ENCODE data around the gene IGSF9. TPM values are rescaled to one million over a fixed set of nuclear protein-coding genes. Genes with fewer than 3 reads are reported as not detected.

IGSF9 gene
- total RNA-seq, 4 donors from 2014 or later: 0.29 to 6.2 (median 1.2) TPM; not detected in 1

- Histone ChIP-seq H3K36me3 (no peaks in the 10 kb centered on the region), H3K4me3 (no peak overlapping the region), H3K27me3 (no peaks in the 10 kb centered on the region), H3K4me1 (no peaks in the 10 kb centered on the region), H3K9me3 (no peaks in the 10 kb centered on the region), H3K27ac (no peak overlapping the region)
- intact Hi-C loops (cut with DNase I; ENCODE audit: low total_unique reads): no loop called here
- no peak for TF ChIP-seq CTCF (IDR thresholded peaks at IDR 0.05)
- no peak for TF ChIP-seq POLR2A (IDR thresholded peaks at IDR 0.05)
- DNase-seq: no peak
These were observed 52.5 kb downstream of the IGSF9 start for GRCh38 chr1:159892944-159893343.

GRCh38 chr1:159891275-159892157 is 53.9 kb downstream of the IGSF9 start:
- intact Hi-C loops (cut with DNase I; ENCODE audit: low total_unique reads): loop anchor here (2.0 kb wide), 1 partner anchor 55 kb away; no protein-coding TSS in a partner anchor
- DNase-seq: peak; percentile 74 to 77
- no peaks in the 10 kb centered on the region for H3K9me3 ChIP-seq
- no peaks in the 10 kb centered on the region for H3K4me1 ChIP-seq
- no peak overlapping the region for H3K27ac ChIP-seq
- TF ChIP-seq POLR2A (IDR thresholded peaks at IDR 0.05) (peak in 1 of 2 donors; percentile 11), CTCF (IDR thresholded peaks at IDR 0.05) (peak; percentile 84 to 98 (median 93))
- no peak overlapping the region for H3K4me3 ChIP-seq
- H3K27me3 ChIP-seq: no peaks in the 10 kb centered on the region
- H3K36me3 ChIP-seq: no peaks in the 10 kb centered on the region

GRCh38 chr1:159890390-159890789 is 55.0 kb downstream of the IGSF9 start:
- H3K36me3 ChIP-seq: no peaks in the 10 kb centered on the region
- no peaks in the 10 kb centered on the region for H3K9me3 ChIP-seq
- TF ChIP-seq POLR2A (IDR thresholded peaks at IDR 0.05): no peak
- no peak for TF ChIP-seq CTCF (IDR thresholded peaks at IDR 0.05)
- no peaks in the 10 kb centered on the region for H3K4me1 ChIP-seq
- H3K27ac ChIP-seq: peak overlapping the region in 1 of 2 donors; percentile 30
- DNase-seq: no peak
- no peak overlapping the region for H3K4me3 ChIP-seq
- intact Hi-C loops (cut with DNase I; ENCODE audit: low total_unique reads): loop anchor here (2.0 kb wide), 1 partner anchor 54 kb away; no protein-coding TSS in a partner anchor
- no peaks in the 10 kb centered on the region for H3K27me3 ChIP-seq

- no peaks in the 10 kb centered on the region for H3K36me3 ChIP-seq
- H3K4me1 ChIP-seq: no peaks in the 10 kb centered on the region
- H3K4me3 ChIP-seq: no peak overlapping the region
- intact Hi-C loops (cut with DNase I; ENCODE audit: low total_unique reads): loop anchor here (2.0 to 10.0 kb wide), 2 partner anchors 53 to 85 kb away; partner anchors contain the start of gene FCRL6
- DNase-seq: peak in 1 of 2 donors; percentile 54
- H3K27me3 ChIP-seq: no peaks in the 10 kb centered on the region
- TF ChIP-seq POLR2A (IDR thresholded peaks at IDR 0.05): peak in 1 of 2 donors; percentile 12
- TF ChIP-seq CTCF (IDR thresholded peaks at IDR 0.05): no peak
- H3K9me3 ChIP-seq: no peaks in the 10 kb centered on the region
- H3K27ac ChIP-seq: peak overlapping the region in 1 of 2 donors; percentile 30
These were observed 55.6 kb downstream of the IGSF9 start for GRCh38 chr1:159889821-159890252.

- H3K4me1 ChIP-seq: no peaks in the 10 kb centered on the region
- no peak for TF ChIP-seq CTCF (IDR thresholded peaks at IDR 0.05)
- TF ChIP-seq POLR2A (IDR thresholded peaks at IDR 0.05): no peak
- no peak overlapping the region for H3K27ac ChIP-seq
- H3K9me3 ChIP-seq: no peaks in the 10 kb centered on the region
- DNase-seq: no peak
- H3K36me3 ChIP-seq: no peaks in the 10 kb centered on the region
- H3K27me3 ChIP-seq: no peaks in the 10 kb centered on the region
- H3K4me3 ChIP-seq: no peak overlapping the region
- intact Hi-C loops (cut with DNase I; ENCODE audit: low total_unique reads): loop anchor here (10.0 kb wide), 1 partner anchor 84 kb away; the partner anchor contains the start of gene FCRL6
These were observed 56.2 kb downstream of the IGSF9 start for GRCh38 chr1:159889202-159889601.

Data from uterus (tissue), 4 donors.